Ectodermal cell (in vitro differentiated cells): Measurements from ENCODE around the gene CEP57L1. TPM values are rescaled to one million over a fixed set of nuclear protein-coding genes. Genes with fewer than 3 reads are reported as not detected.

Experiments used
- H3K27ac ChIP-seq: 2 replicates; pipeline ENCODE4 v1.7.0; 2013; ENCODE audit warnings: mild to moderate bottlenecking, low read depth, low read length; ENCODE audit not compliant: insufficient read depth, poor library complexity, severe bottlenecking
- H3K27me3 ChIP-seq: 2 replicates; pipeline ENCODE4 v1.7.0; 2013; ENCODE audit warnings: mild to moderate bottlenecking, low read length; ENCODE audit not compliant: insufficient read depth, control insufficient read depth, poor library complexity, severe bottlenecking
- H3K36me3 ChIP-seq: one replicate; pipeline ENCODE4 v1.7.0; 2013; ENCODE audit warnings: low read length; ENCODE audit not compliant: control insufficient read depth, insufficient read depth
- H3K4me1 ChIP-seq: one replicate; pipeline ENCODE4 v1.7.0; 2013; ENCODE audit warnings: low read length; ENCODE audit not compliant: control insufficient read depth, insufficient read depth
- H3K4me3 ChIP-seq: 2 replicates; pipeline ENCODE4 v1.7.0; 2013; ENCODE audit warnings: low read depth, low read length, control low read depth; ENCODE audit not compliant: insufficient read depth
- H3K9me3 ChIP-seq: 2 replicates; pipeline ENCODE4 v1.7.0; 2013; ENCODE audit warnings: mild to moderate bottlenecking, low read length, moderate library complexity; ENCODE audit not compliant: control insufficient read depth
- WGBS, 2 experiments: methylation state at CpG; one replicate each; pipeline ENCODE4 v1.1.7; 2013; ENCODE audit warnings: missing lambda C conversion rate in 2 of 2; 5-methylcytosine and 5-hydroxymethylcytosine counted together
- polyA plus RNA-seq, 4 experiments: library from polyadenylated mRNA; stranded (reverse); fragments of 50-300 nt; gene quantifications; one replicate each; pipeline ENCODE4 v1.2.3, GENCODE V29; 2013

Gene CEP57L1
- polyA plus RNA-seq (2013, experiment 1 of 4), result 25.4 TPM
- 20.5 TPM for polyA plus RNA-seq (2013, experiment 2 of 4)
- polyA plus RNA-seq (2013, experiment 3 of 4), result 28.6 TPM
- 36.4 TPM for polyA plus RNA-seq (2013, experiment 4 of 4)

DNA sequence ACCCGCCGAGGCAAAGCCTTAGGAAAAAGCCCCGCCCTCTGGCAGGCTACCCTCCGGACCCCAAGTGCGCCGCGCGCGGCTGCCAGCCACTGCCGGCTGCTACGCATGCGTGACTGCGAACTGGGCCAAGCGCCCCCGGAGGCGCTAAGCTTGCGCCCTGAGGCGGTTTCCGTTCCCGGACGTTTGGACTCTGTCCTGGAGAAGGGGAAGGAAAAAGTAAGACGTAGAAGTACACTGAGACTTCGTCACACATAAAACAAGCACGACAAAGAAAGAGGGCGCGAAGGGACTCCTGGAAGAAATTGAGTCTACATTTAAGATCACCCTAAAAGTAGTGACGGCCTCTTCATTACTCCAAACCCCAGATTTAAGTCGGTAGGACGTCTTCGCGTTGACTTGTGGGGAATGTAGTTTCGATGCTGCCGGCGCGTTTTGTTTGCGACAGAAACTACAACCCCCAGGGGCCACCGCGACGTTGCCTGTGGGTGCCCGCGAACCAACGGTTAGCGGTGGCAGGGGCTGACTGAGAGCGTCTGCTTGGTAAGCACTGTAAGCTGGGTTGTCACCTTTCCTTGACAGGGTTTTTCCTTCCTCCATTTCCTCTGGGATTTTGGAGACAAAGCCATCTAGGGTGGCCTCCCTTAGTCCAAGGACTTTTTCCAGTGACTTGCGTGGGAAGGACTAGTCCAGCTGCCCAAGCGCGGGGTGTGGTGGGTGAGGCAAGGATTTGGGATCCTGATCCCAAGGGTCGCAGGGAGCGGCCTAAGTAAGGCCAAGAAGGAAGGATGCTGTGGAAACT lies at the start of gene CEP57L1:
TSS of gene CEP57L1 (plus strand) at position 472 of the 799 bp plus-strand sequence. CDS start 49,715 bp downstream, outside the sequence.
- 0% methylated on average over 49 of the region's 49 CpGs for WGBS, 2 experiments
- Histone ChIP-seq H3K4me1 (peaks cover 9% of the 10 kb centered on the region), H3K4me3 (peak within 1 kb of the TSS; percentile 66), H3K27me3 (no peaks in the 10 kb centered on the region), H3K27ac (peak within 1 kb of the TSS; percentile 98), H3K36me3 (no peaks in the 10 kb centered on the region), H3K9me3 (no peaks in the 10 kb centered on the region)

DNA sequence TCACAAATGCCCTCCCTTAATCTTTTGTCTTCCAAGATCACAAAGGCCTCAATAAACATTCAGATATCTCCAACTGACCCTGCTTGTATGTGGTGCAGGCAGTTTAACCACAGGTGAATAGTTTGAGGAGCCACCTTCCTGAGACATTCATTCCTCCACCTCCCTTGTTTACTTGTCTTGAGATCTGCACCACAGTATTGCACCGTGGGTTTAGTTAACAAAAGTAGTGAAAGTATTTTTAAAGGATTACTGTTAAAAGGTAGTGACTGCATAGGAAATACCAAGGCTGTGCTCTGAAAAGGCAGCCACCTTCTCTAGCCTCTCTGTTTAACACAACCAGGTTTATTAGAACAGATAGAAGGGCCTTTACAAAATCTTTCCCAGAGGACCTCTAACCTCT lies 47.1 kb upstream of the CEP57L1 start:
- no peaks in the 10 kb centered on the region for H3K9me3 ChIP-seq
- no peaks in the 10 kb centered on the region for H3K27me3 ChIP-seq
- H3K36me3 ChIP-seq, result no peaks in the 10 kb centered on the region
- 80 to 89% methylated on average over 1 of the region's 1 CpG for WGBS, 2 experiments
- peaks cover 1% of the 10 kb centered on the region for H3K4me1 ChIP-seq
- no peak overlapping the region for H3K4me3 ChIP-seq
- no peak overlapping the region for H3K27ac ChIP-seq

DNA sequence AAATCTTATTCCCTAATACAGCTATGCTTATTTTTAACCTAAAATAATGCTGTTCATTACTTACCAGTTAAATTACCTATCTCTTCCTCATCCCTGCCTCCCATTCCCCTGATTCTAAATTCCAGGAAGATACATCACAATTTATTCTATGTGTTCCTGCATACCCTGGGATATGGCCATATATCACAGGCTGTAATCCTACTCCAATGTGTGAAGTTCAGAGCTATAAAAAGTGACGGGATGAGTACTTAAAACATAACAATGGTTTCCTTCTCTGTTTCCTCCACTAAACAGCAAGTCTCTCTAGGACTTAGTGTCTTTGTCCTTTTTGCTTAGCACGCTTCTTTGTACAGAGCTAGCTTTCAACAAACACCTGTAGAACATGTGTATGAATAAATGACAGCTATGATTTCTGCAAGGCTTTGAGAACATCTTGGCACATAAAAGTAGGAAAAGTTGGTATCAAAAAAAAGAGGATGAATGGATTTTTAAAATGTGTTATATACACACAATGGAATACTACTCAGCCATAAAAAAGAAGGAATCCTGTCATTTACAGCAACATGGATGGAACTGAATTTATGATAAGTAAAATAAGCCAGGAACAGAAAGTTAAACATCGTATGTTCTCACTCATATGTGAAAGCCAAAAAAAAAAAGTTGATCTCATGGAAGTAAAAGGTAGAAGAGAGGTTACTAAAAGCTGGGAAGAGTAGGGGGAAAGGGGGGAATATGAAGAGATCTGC lies 46.5 kb upstream of the CEP57L1 start:
- Histone ChIP-seq H3K4me1 (peaks cover 5% of the 10 kb centered on the region), H3K9me3 (no peaks in the 10 kb centered on the region), H3K27ac (no peak overlapping the region), H3K36me3 (no peaks in the 10 kb centered on the region), H3K4me3 (no peak overlapping the region), H3K27me3 (no peaks in the 10 kb centered on the region)
- WGBS, 2 experiments, result 93 to 100% methylated on average over 3 of the region's 3 CpGs

- WGBS, 2 experiments, result 92 to 95% methylated on average over 2 of the region's 2 CpGs
- Histone ChIP-seq H3K4me3 (no peak overlapping the region), H3K4me1 (peaks cover 5% of the 10 kb centered on the region), H3K9me3 (no peaks in the 10 kb centered on the region), H3K36me3 (no peaks in the 10 kb centered on the region), H3K27me3 (no peaks in the 10 kb centered on the region), H3K27ac (no peak overlapping the region)
Measured at GRCh38 chr6:109050012-109050411, 45.3 kb upstream of the CEP57L1 start.

GRCh38 chr6:109050447-109051102 lies 44.7 kb upstream of the CEP57L1 start:
- WGBS, 2 experiments, result 100% methylated on average over 1 of the region's 1 CpG
- Histone ChIP-seq H3K27ac (no peak overlapping the region), H3K36me3 (no peaks in the 10 kb centered on the region), H3K4me3 (no peak overlapping the region), H3K4me1 (peaks cover 5% of the 10 kb centered on the region), H3K9me3 (no peaks in the 10 kb centered on the region), H3K27me3 (no peaks in the 10 kb centered on the region)

- WGBS, 2 experiments, result 63 to 74% methylated on average over 1 of the region's 1 CpG
- no peaks in the 10 kb centered on the region for H3K36me3 ChIP-seq
- no peak overlapping the region for H3K4me3 ChIP-seq
- H3K4me1 ChIP-seq, result peaks cover 5% of the 10 kb centered on the region
- H3K9me3 ChIP-seq, result no peaks in the 10 kb centered on the region
- H3K27ac ChIP-seq, result no peak overlapping the region
- no peaks in the 10 kb centered on the region for H3K27me3 ChIP-seq
Measured at GRCh38 chr6:109051301-109052017, 43.8 kb upstream of the CEP57L1 start.

DNA sequence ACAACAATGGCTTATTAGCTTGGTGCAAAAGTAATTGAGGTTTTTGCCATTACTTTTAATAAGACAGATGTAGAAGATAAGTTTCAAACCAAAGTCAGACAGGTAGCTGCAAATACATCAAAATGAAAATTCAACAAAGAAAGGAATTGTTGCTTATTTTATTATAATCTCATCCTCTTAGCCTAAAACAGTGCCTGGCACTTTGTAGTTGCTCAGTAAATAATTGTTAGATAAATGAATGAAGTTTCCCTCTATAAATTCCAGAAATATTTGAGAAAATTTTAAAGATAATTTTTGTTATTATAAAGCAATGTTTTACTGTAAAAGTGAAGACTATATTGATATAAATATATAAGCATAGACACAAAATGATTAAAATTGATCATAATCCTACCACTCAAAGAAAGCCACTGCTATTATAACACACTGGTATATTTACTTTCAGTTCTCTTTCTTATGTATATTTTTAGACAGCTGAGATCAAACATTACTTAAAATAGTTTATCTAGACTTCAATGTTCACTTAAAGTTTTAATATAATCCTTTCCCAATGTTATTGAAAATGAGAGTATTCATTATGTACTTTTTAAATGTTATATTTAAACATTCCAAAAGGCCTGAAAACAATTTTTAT lies 43.2 kb upstream of the CEP57L1 start:
- Histone ChIP-seq H3K4me1 (peaks cover 5% of the 10 kb centered on the region), H3K27ac (no peak overlapping the region), H3K9me3 (no peaks in the 10 kb centered on the region), H3K4me3 (no peak overlapping the region), H3K36me3 (no peaks in the 10 kb centered on the region), H3K27me3 (no peaks in the 10 kb centered on the region)

GRCh38 chr6:109052852-109053251 lies 42.5 kb upstream of the CEP57L1 start:
- H3K4me1 ChIP-seq, result peaks cover 5% of the 10 kb centered on the region
- 91 to 94% methylated on average over 3 to 4 of the region's 4 CpGs for WGBS, 2 experiments
- H3K27me3 ChIP-seq, result no peaks in the 10 kb centered on the region
- H3K36me3 ChIP-seq, result no peaks in the 10 kb centered on the region
- no peak overlapping the region for H3K27ac ChIP-seq
- no peaks in the 10 kb centered on the region for H3K9me3 ChIP-seq
- H3K4me3 ChIP-seq, result no peak overlapping the region

DNA sequence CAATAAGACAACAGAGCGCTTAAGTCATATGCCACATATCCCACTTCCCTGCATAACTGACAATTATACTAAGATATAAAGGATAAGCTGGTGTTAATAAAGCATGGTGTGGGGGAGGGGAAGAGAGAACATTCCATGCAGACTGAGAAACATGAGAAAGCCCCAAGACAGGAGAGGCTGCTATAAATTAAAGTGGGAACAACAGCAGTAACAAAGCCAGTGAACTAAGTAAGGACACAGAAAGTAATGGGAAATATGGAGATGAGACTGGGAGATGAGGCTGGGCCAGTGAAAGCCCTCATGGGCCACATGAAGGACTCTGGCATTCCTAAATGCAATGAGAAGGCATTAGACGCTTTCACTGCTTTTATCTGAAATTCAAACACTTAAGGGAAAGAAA lies 42.0 kb upstream of the CEP57L1 start:
- H3K4me1 ChIP-seq, result peaks cover 5% of the 10 kb centered on the region
- H3K36me3 ChIP-seq, result no peaks in the 10 kb centered on the region
- 79 to 83% methylated on average over 1 of the region's 2 CpGs for WGBS, 2 experiments
- no peak overlapping the region for H3K4me3 ChIP-seq
- H3K27me3 ChIP-seq, result no peaks in the 10 kb centered on the region
- no peaks in the 10 kb centered on the region for H3K9me3 ChIP-seq
- H3K27ac ChIP-seq, result no peak overlapping the region
